HEK293 (cell line): Measurements from ENCODE around the gene TYROBP.

Experiments
- CTCF ChIA-PET: fragments of 350-600 bp; formaldehyde crosslinking; extraction: SDS; loops from one replicate; lab custom pipeline; 2021; ENCODE audit warnings: antibody characterized with exemption; lab: Yijun Ruan, JAX
- POLR2A ChIA-PET: fragments of 300-600 bp; formaldehyde crosslinking; extraction: SDS; loops from one replicate; lab custom pipeline; 2020; ENCODE audit warnings: antibody characterized with exemption, inconsistent platforms; lab: Yijun Ruan, JAX
- H3K27ac ChIP-seq: fragments of 200-500 bp; sonication (Bioruptor generic); 2 replicates; pipeline ENCODE4 v1.5.1; 2014; ENCODE audit warnings: low read depth, low read length, control low read depth, inconsistent platforms; ENCODE audit errors: extremely low read depth
- H3K36me3 ChIP-seq, 2 experiments: fragments of 200-500 bp in 1 of 2; sonication (Bioruptor generic) in 1 of 2; 1 replicate in 1 of 2; 2 replicates in 1 of 2; pipeline ENCODE4 v1.5.1; 2014 to 2017; ENCODE audit warnings: inconsistent platforms in 2 of 2, low read length in 2 of 2; ENCODE audit not compliant: control insufficient read depth in 2 of 2, insufficient read depth in 1 of 2
- H3K4me1 ChIP-seq: fragments of 200-500 bp; sonication (Bioruptor generic); 2 replicates; pipeline ENCODE4 v1.5.1; 2014; ENCODE audit warnings: mild to moderate bottlenecking, low read length, inconsistent platforms; ENCODE audit not compliant: control insufficient read depth, insufficient read depth
- H3K4me3 ChIP-seq: 2 replicates; pipeline ENCODE4 v1.5.1; 2011; ENCODE audit warnings: low read depth, mild to moderate bottlenecking, control low read depth, low read length, moderate library complexity
- H3K9me3 ChIP-seq: fragments of 200-500 bp; sonication (Bioruptor generic); 2 replicates; pipeline ENCODE4 v1.5.1; 2014; ENCODE audit warnings: low read depth, low read length, inconsistent platforms; ENCODE audit not compliant: control insufficient read depth, insufficient read depth
- BCL11B ChIP-seq: fragments of 450-650 bp; formaldehyde crosslinking; IDR thresholded peaks from 2 replicates; pipeline ENCODE4 v1.5.1; 2016; ENCODE audit warnings: low read depth, missing biosample characterization, missing genetic modification characterization
- KLF10 ChIP-seq: fragments of 450-650 bp; IDR thresholded peaks from 2 replicates; pipeline ENCODE4 v1.5.1; 2018; ENCODE audit warnings: missing biosample characterization, mild to moderate bottlenecking, missing genetic modification characterization
- OSR2 ChIP-seq: fragments of 450-650 bp; formaldehyde crosslinking; IDR thresholded peaks from 2 replicates; pipeline ENCODE4 v1.5.1; 2016; ENCODE audit warnings: missing biosample characterization, missing genetic modification characterization
- PRDM1 ChIP-seq: fragments of 450-650 bp; formaldehyde crosslinking; IDR thresholded peaks from 2 replicates; pipeline ENCODE4; 2016; ENCODE audit warnings: missing biosample characterization, missing genetic modification characterization
- SALL2 ChIP-seq: fragments of 450-650 bp; formaldehyde crosslinking; IDR thresholded peaks from 2 replicates; pipeline ENCODE4 v1.5.0; 2017; ENCODE audit warnings: missing biosample characterization, mild to moderate bottlenecking, missing genetic modification characterization, borderline replicate concordance
- SCRT2 ChIP-seq: fragments of 450-650 bp; formaldehyde crosslinking; IDR thresholded peaks from 2 replicates; pipeline ENCODE4 v1.5.1; 2016; ENCODE audit warnings: missing biosample characterization, missing genetic modification characterization
- SP3 ChIP-seq: fragments of 450-650 bp; formaldehyde crosslinking; IDR thresholded peaks from 2 replicates; pipeline ENCODE4 v1.5.1; 2016; ENCODE audit warnings: missing biosample characterization, missing genetic modification characterization
- SP7 ChIP-seq: fragments of 450-650 bp; formaldehyde crosslinking; IDR thresholded peaks from 2 replicates; pipeline ENCODE4 v1.5.1; 2016; ENCODE audit warnings: missing biosample characterization, missing genetic modification characterization
- ZBTB17 ChIP-seq: fragments of 450-650 bp; formaldehyde crosslinking; IDR thresholded peaks from 2 replicates; pipeline ENCODE4 v1.5.1; 2016; ENCODE audit warnings: missing biosample characterization, missing genetic modification characterization
- ZBTB21 ChIP-seq: fragments of 450-650 bp; formaldehyde crosslinking; IDR thresholded peaks from 2 replicates; pipeline ENCODE4 v1.5.1; 2017; ENCODE audit warnings: missing biosample characterization, missing genetic modification characterization
- ZBTB26 ChIP-seq: fragments of 450-650 bp; formaldehyde crosslinking; optimal IDR thresholded peaks from 2 replicates; pipeline ENCODE3; 2016; ENCODE audit warnings: missing biosample characterization, mild to moderate bottlenecking, missing genetic modification characterization
- ZFP41 ChIP-seq: fragments of 450-650 bp; formaldehyde crosslinking; IDR thresholded peaks from 2 replicates; pipeline ENCODE4 v1.5.1; 2016; ENCODE audit warnings: missing biosample characterization, missing genetic modification characterization, borderline replicate concordance
- ZNF121 ChIP-seq: fragments of 450-650 bp; formaldehyde crosslinking; IDR thresholded peaks from 2 replicates; pipeline ENCODE4 v1.5.1; 2016; ENCODE audit warnings: missing biosample characterization, missing genetic modification characterization
- ZNF211 ChIP-seq: fragments of 450-650 bp; formaldehyde crosslinking; IDR thresholded peaks from 2 replicates; pipeline ENCODE4 v1.5.1; 2016; ENCODE audit warnings: low read depth, missing biosample characterization, missing genetic modification characterization
- ZNF23 ChIP-seq: fragments of 450-650 bp; formaldehyde crosslinking; IDR thresholded peaks from 2 replicates; pipeline ENCODE4 v1.5.1; 2016; ENCODE audit warnings: missing biosample characterization, missing genetic modification characterization, borderline replicate concordance
- ZNF248 ChIP-seq: fragments of 450-650 bp; formaldehyde crosslinking; IDR thresholded peaks from 2 replicates; pipeline ENCODE4 v1.5.1; 2017; ENCODE audit warnings: missing biosample characterization, missing genetic modification characterization
- ZNF302 ChIP-seq: fragments of 450-650 bp; formaldehyde crosslinking; IDR thresholded peaks from 2 replicates; pipeline ENCODE4 v1.5.1; 2016; ENCODE audit warnings: missing biosample characterization, missing genetic modification characterization, low read depth
- ZNF398 ChIP-seq: fragments of 450-650 bp; formaldehyde crosslinking; IDR thresholded peaks from 2 replicates; pipeline ENCODE4 v1.5.1; 2017; ENCODE audit warnings: missing biosample characterization, missing genetic modification characterization
- ZNF416 ChIP-seq: fragments of 450-650 bp; formaldehyde crosslinking; IDR thresholded peaks from 2 replicates; pipeline ENCODE4 v1.5.1; 2016; ENCODE audit warnings: missing biosample characterization, missing genetic modification characterization
- ZNF473 ChIP-seq: fragments of 450-650 bp; formaldehyde crosslinking; IDR thresholded peaks from 2 replicates; pipeline ENCODE4 v1.5.1; 2017; ENCODE audit warnings: missing biosample characterization, missing genetic modification characterization
- ZNF561 ChIP-seq: fragments of 450-650 bp; IDR thresholded peaks from 2 replicates; pipeline ENCODE4 v1.5.1; 2018; ENCODE audit warnings: missing biosample characterization, missing genetic modification characterization, borderline replicate concordance
- ZNF571 ChIP-seq: fragments of 450-650 bp; formaldehyde crosslinking; IDR thresholded peaks from 2 replicates; pipeline ENCODE4 v1.5.0; 2017; ENCODE audit warnings: missing biosample characterization, missing genetic modification characterization
- ZNF600 ChIP-seq: fragments of 450-650 bp; formaldehyde crosslinking; IDR thresholded peaks from 2 replicates; pipeline ENCODE4 v1.5.1; 2016; ENCODE audit warnings: missing biosample characterization, missing genetic modification characterization
- ZNF777 ChIP-seq: fragments of 450-650 bp; formaldehyde crosslinking; IDR thresholded peaks from 2 replicates; pipeline ENCODE4 v1.5.1; 2017; ENCODE audit warnings: missing biosample characterization, missing genetic modification characterization, borderline replicate concordance
- ZNF830 ChIP-seq: fragments of 450-650 bp; IDR thresholded peaks from 2 replicates; pipeline ENCODE4 v1.5.0; 2018; ENCODE audit warnings: missing biosample characterization, missing genetic modification characterization, low read depth, mild to moderate bottlenecking, moderate library complexity
- ZSCAN4 ChIP-seq: fragments of 450-650 bp; formaldehyde crosslinking; IDR thresholded peaks from 2 replicates; pipeline ENCODE4 v1.5.1; 2017; ENCODE audit warnings: missing biosample characterization, missing genetic modification characterization
- TF ChIP-seq, protein P1 (sequence below): fragments of 450-650 bp; formaldehyde crosslinking; IDR thresholded peaks from 2 replicates; pipeline ENCODE4 v1.5.1; 2016; ENCODE audit warnings: missing biosample characterization, missing genetic modification characterization
- TF ChIP-seq, protein P2 (sequence below): fragments of 450-650 bp; formaldehyde crosslinking; IDR thresholded peaks from 2 replicates; pipeline ENCODE4 v1.5.1; 2017; ENCODE audit warnings: missing biosample characterization, missing genetic modification characterization

The TYROBP gene

GRCh38 chr19:35913589-35913988 lies 5.5 kb upstream of the TYROBP start:
- ChIA-PET POLR2A (interaction anchor here (0.5 kb wide), 1 partner anchor 26 kb away, joined by 3 read pairs; no protein-coding TSS in a partner anchor), CTCF (interaction anchor here (0.6 kb wide), 1 partner anchor 22 kb away, joined by 3 read pairs; no protein-coding TSS in a partner anchor)
- Histone ChIP-seq H3K4me3 (no peak overlapping the region), H3K36me3 (no peaks in the 10 kb centered on the region; a peak in 1 of 3 replicates), H3K27ac (no peak overlapping the region), H3K4me1 (no peaks in the 10 kb centered on the region), H3K9me3 (no peaks in the 10 kb centered on the region; the same call in 1 of the 2 replicates)
- no peak for TF ChIP-seq ZNF23 (tag by site-specific recombination)
- no peak for TF ChIP-seq KLF10 (tag by site-specific recombination)
- no peak for TF ChIP-seq ZNF777 (tag by site-specific recombination)
- TF ChIP-seq ZBTB17 (tag by site-specific recombination): peak; percentile 10; the same call in 1 of the 2 replicates
- TF ChIP-seq SP3 (tag by site-specific recombination): no peak
- TF ChIP-seq ZNF211 (tag by site-specific recombination): no peak
- peak; percentile 45; the same call in 1 of the 2 replicates for TF ChIP-seq PRDM1 (tag by site-specific recombination)

- ChIA-PET POLR2A (interaction anchor here (0.5 to 1.8 kb wide), 4 partner anchors 11 to 306 kb away, joined by 3 to 5 read pairs (median 4); partner anchors contain the start of gene NFKBID), CTCF (interaction anchor here (0.6 to 1.9 kb wide), 7 partner anchors 10 to 604 kb away, joined by 3 to 13 read pairs (median 3); no protein-coding TSS in a partner anchor)
- H3K9me3 ChIP-seq: no peaks in the 10 kb centered on the region; the same call in 1 of the 2 replicates
- no peaks in the 10 kb centered on the region for H3K4me1 ChIP-seq
- no peak overlapping the region for H3K4me3 ChIP-seq
- no peak overlapping the region for H3K27ac ChIP-seq
- no peaks in the 10 kb centered on the region; a peak in 1 of 3 replicates for H3K36me3 ChIP-seq
- TF ChIP-seq, protein P1, sequence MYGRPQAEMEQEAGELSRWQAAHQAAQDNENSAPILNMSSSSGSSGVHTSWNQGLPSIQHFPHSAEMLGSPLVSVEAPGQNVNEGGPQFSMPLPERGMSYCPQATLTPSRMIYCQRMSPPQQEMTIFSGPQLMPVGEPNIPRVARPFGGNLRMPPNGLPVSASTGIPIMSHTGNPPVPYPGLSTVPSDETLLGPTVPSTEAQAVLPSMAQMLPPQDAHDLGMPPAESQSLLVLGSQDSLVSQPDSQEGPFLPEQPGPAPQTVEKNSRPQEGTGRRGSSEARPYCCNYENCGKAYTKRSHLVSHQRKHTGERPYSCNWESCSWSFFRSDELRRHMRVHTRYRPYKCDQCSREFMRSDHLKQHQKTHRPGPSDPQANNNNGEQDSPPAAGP (tag by site-specific recombination): no peak
- TF ChIP-seq ZNF830 (tag by site-specific recombination) (no peak), ZNF121 (tag by site-specific recombination) (peak; percentile 90), ZNF302 (tag by site-specific recombination) (no peak), ZBTB21 (tag by site-specific recombination) (no peak; the same call in 1 of the 2 replicates), ZNF398 (tag by site-specific recombination) (peak; percentile 54; the same call in 1 of the 2 replicates), ZNF571 (tag by site-specific recombination) (no peak), BCL11B (tag by site-specific recombination) (no peak), ZNF561 (tag by site-specific recombination) (no peak), ZNF248 (tag by site-specific recombination) (no peak), SALL2 (no peak), ZBTB17 (tag by site-specific recombination) (peak; percentile 52; the same call in 1 of the 2 replicates), ZNF600 (tag by site-specific recombination) (peak; percentile 72), OSR2 (peak; percentile 75), ZBTB26 (tag by site-specific recombination) (no peak), ZSCAN4 (no peak), SP7 (tag by site-specific recombination) (peak; percentile 52), ZNF416 (tag by site-specific recombination) (no peak), ZFP41 (tag by site-specific recombination) (no peak), ZNF473 (tag by site-specific recombination) (no peak), SCRT2 (tag by site-specific recombination) (peak; percentile 53)
- TF ChIP-seq, protein P2, sequence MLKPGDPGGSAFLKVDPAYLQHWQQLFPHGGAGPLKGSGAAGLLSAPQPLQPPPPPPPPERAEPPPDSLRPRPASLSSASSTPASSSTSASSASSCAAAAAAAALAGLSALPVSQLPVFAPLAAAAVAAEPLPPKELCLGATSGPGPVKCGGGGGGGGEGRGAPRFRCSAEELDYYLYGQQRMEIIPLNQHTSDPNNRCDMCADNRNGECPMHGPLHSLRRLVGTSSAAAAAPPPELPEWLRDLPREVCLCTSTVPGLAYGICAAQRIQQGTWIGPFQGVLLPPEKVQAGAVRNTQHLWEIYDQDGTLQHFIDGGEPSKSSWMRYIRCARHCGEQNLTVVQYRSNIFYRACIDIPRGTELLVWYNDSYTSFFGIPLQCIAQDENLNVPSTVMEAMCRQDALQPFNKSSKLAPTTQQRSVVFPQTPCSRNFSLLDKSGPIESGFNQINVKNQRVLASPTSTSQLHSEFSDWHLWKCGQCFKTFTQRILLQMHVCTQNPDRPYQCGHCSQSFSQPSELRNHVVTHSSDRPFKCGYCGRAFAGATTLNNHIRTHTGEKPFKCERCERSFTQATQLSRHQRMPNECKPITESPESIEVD (tag by site-specific recombination): no peak
Measured at GRCh38 chr19:35911790-35912189, 3.7 kb upstream of the TYROBP start.
